ENCODE data around the gene ZNF462.
"Not testable (repeated sequence)": the region's sequence is repeated elsewhere in the genome, so short reads cannot be mapped to it uniquely, and the experiment has no call there.

ZNF462 gene

GRCh38 chr9:106897751-106898150 lies 34.8 kb downstream of the ZNF462 start:
- TF ChIP-seq, protein P1, sequence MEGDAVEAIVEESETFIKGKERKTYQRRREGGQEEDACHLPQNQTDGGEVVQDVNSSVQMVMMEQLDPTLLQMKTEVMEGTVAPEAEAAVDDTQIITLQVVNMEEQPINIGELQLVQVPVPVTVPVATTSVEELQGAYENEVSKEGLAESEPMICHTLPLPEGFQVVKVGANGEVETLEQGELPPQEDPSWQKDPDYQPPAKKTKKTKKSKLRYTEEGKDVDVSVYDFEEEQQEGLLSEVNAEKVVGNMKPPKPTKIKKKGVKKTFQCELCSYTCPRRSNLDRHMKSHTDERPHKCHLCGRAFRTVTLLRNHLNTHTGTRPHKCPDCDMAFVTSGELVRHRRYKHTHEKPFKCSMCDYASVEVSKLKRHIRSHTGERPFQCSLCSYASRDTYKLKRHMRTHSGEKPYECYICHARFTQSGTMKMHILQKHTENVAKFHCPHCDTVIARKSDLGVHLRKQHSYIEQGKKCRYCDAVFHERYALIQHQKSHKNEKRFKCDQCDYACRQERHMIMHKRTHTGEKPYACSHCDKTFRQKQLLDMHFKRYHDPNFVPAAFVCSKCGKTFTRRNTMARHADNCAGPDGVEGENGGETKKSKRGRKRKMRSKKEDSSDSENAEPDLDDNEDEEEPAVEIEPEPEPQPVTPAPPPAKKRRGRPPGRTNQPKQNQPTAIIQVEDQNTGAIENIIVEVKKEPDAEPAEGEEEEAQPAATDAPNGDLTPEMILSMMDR (IDR thresholded peaks at IDR 0.05) = no peak
- Histone ChIP-seq H3K27ac (no peak overlapping the region), H3K27me3 (no peaks in the 10 kb centered on the region)

DNA sequence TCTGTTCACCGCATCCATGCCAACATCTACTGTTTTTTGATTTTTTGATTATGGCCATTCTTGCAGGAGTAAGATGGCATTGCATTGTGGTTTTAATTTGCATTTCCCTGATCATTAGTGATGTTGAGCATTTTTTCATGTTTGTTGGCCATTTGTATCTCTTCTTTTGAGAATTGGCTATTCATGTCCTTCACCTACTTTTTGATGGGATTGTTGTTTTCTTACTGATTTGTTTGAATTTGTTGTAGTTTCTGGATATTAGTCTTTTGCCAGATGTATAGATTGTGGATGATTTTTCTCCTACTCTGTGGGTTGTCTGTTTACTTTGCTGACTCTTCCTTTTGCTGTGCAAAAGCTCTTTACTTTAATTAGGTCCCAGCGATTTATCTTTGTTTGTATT lies 37.6 kb downstream of the ZNF462 start:
- not testable (repeated sequence) for H3K27me3 ChIP-seq; H3K36me3 ChIP-seq; H3K27ac ChIP-seq; H3K4me1 ChIP-seq (ENCODE audit: control insufficient read depth in 1 of 2, insufficient read depth in 1 of 2, low read depth in 1 of 2, low read length in 1 of 2); H3K4me3 ChIP-seq (ENCODE audit: low read depth in 1 of 2, low read length in 1 of 2); H3K9me3 ChIP-seq

More at GRCh38 chr9:106897751-106898150, 34.8 kb downstream of the ZNF462 start:
- no peaks in the 10 kb centered on the region for H3K36me3 ChIP-seq
- no peaks in the 10 kb centered on the region for H3K4me1 ChIP-seq (ENCODE audit: control insufficient read depth in 1 of 2, insufficient read depth in 1 of 2, low read depth in 1 of 2, low read length in 1 of 2)
- H3K4me3 ChIP-seq (ENCODE audit: low read depth in 1 of 2, low read length in 1 of 2) = no peak overlapping the region
- no peaks in the 10 kb centered on the region for H3K9me3 ChIP-seq

- Histone ChIP-seq H3K27ac (no peak overlapping the region), H3K9me3 (no peaks in the 10 kb centered on the region), H3K4me3 (ENCODE audit: low read depth in 1 of 2, low read length in 1 of 2) (no peak overlapping the region), H3K4me1 (ENCODE audit: control insufficient read depth in 1 of 2, insufficient read depth in 1 of 2, low read depth in 1 of 2, low read length in 1 of 2) (no peaks in the 10 kb centered on the region), H3K36me3 (no peaks in the 10 kb centered on the region), H3K27me3 (no peaks in the 10 kb centered on the region)
- TF ChIP-seq, protein P1 (IDR thresholded peaks at IDR 0.05) = no peak
Observed at GRCh38 chr9:106906129-106906528, 43.2 kb downstream of the ZNF462 start.

GRCh38 chr9:106911951-106912350 lies 49.0 kb downstream of the ZNF462 start:
- H3K27ac ChIP-seq = no peak overlapping the region
- TF ChIP-seq, protein P1 (IDR thresholded peaks at IDR 0.05) = no peak

GRCh38 chr9:106913276-106913675 lies 50.3 kb downstream of the ZNF462 start:
- Histone ChIP-seq H3K4me3 (ENCODE audit: low read depth in 1 of 2, low read length in 1 of 2) (no peak overlapping the region), H3K9me3 (no peaks in the 10 kb centered on the region), H3K27ac (no peak overlapping the region), H3K36me3 (no peaks in the 10 kb centered on the region), H3K4me1 (ENCODE audit: control insufficient read depth in 1 of 2, insufficient read depth in 1 of 2, low read depth in 1 of 2, low read length in 1 of 2) (no peaks in the 10 kb centered on the region), H3K27me3 (no peaks in the 10 kb centered on the region)
- TF ChIP-seq, protein P1 (IDR thresholded peaks at IDR 0.05) = no peak

More at GRCh38 chr9:106911951-106912350, 49.0 kb downstream of the ZNF462 start:
- Histone ChIP-seq H3K4me1 (ENCODE audit: control insufficient read depth in 1 of 2, insufficient read depth in 1 of 2, low read depth in 1 of 2, low read length in 1 of 2) (no peaks in the 10 kb centered on the region), H3K27me3 (no peaks in the 10 kb centered on the region), H3K9me3 (no peaks in the 10 kb centered on the region), H3K4me3 (ENCODE audit: low read depth in 1 of 2, low read length in 1 of 2) (no peak overlapping the region), H3K36me3 (no peaks in the 10 kb centered on the region)

DNA sequence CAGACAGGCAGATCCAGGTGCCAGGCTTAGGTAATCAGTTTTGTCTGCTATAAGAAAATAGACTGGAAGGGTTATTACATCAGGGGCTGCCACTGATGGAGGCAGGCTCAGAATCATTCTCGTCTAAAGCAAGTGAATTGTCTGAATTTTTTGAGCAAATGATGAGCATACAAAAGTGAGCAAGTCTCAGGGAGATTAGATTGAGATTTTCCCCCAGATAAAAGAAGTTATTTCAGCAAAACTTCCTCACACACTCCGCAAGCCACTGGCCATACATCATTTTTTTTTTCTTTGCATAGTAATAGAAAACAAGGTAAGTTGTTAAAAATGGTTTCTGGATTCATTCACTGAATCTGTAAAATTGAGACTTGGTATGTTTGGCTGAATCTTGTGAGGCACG lies 52.9 kb downstream of the ZNF462 start:
- no peaks in the 10 kb centered on the region for H3K4me1 ChIP-seq (ENCODE audit: control insufficient read depth in 1 of 2, insufficient read depth in 1 of 2, low read depth in 1 of 2, low read length in 1 of 2)
- no peak overlapping the region for H3K27ac ChIP-seq
- H3K36me3 ChIP-seq = no peaks in the 10 kb centered on the region
- no peaks in the 10 kb centered on the region for H3K27me3 ChIP-seq
- no peak overlapping the region for H3K4me3 ChIP-seq (ENCODE audit: low read depth in 1 of 2, low read length in 1 of 2)
- H3K9me3 ChIP-seq = no peaks in the 10 kb centered on the region
- TF ChIP-seq, protein P1 (IDR thresholded peaks at IDR 0.05) = no peak
